Karpas-422 (cell line): Measurements from ENCODE around the gene ADCY6. TPM values are rescaled to one million over a fixed set of nuclear protein-coding genes. Genes with fewer than 3 reads are reported as not detected.

ENCODE experiments used
- DNase-seq: peaks from one replicate; pipeline ENCODE4 v3.0.0-alpha.2; 2015
- H2AFZ ChIP-seq: fragments of 200-600 bp; sonication (generic); 2 replicates; pipeline ENCODE4 v1.6.1; 2014; ENCODE audit warnings: antibody characterized with exemption, low read length, mixed read lengths
- H3K27ac ChIP-seq: fragments of 200-600 bp; sonication (generic); 2 replicates; pipeline ENCODE4 v1.5.1; 2014; ENCODE audit warnings: mild to moderate bottlenecking, low read length, moderate library complexity
- H3K27me3 ChIP-seq: fragments of 200-600 bp; sonication (generic); 2 replicates; pipeline ENCODE4 v1.6.1; 2014; ENCODE audit warnings: low read length, mixed read lengths
- H3K36me3 ChIP-seq: fragments of 200-600 bp; sonication (generic); 2 replicates; pipeline ENCODE4 v1.6.1; 2014; ENCODE audit warnings: low read length, mixed read lengths; ENCODE audit not compliant: insufficient read depth
- H3K4me1 ChIP-seq: fragments of 200-600 bp; sonication (generic); 2 replicates; pipeline ENCODE4 v1.6.1; 2014; ENCODE audit warnings: mild to moderate bottlenecking, low read length, mixed read lengths
- H3K4me2 ChIP-seq: fragments of 200-600 bp; sonication (generic); 2 replicates; pipeline ENCODE4 v1.6.1; 2014; ENCODE audit warnings: low read length, low read depth, mild to moderate bottlenecking; ENCODE audit not compliant: poor library complexity, severe bottlenecking
- H3K4me3 ChIP-seq: fragments of 200-600 bp; sonication (generic); 2 replicates; pipeline ENCODE4 v1.5.1; 2014; ENCODE audit warnings: mild to moderate bottlenecking, antibody characterized with exemption, low read length, mixed read lengths
- H3K79me2 ChIP-seq: fragments of 200-600 bp; sonication (generic); 2 replicates; pipeline ENCODE4 v1.6.1; 2014; ENCODE audit warnings: mild to moderate bottlenecking, low read length, mixed read lengths
- H3K9ac ChIP-seq: fragments of 200-600 bp; sonication (generic); 2 replicates; pipeline ENCODE4 v1.6.0; 2014; ENCODE audit warnings: low read length
- H3K9me2 ChIP-seq: fragments of 200-600 bp; sonication (generic), shearing (Covaris generic); replicated peaks from 2 replicates; pipeline ENCODE4 v1.6.0; 2014; ENCODE audit warnings: mild to moderate bottlenecking, low read length, moderate library complexity; ENCODE audit not compliant: insufficient read depth
- H3K9me3 ChIP-seq: fragments of 300-700, 200-600 bp; sonication (generic); 2 replicates; pipeline ENCODE4 v1.6.1; 2014; ENCODE audit warnings: low read length, mixed read lengths
- H4K20me1 ChIP-seq: fragments of 200-600 bp; sonication (generic); 2 replicates; pipeline ENCODE4 v1.6.1; 2014; ENCODE audit warnings: mild to moderate bottlenecking, antibody characterized with exemption, low read length, low read depth; ENCODE audit not compliant: insufficient read depth
- total RNA-seq: library from RNA; depleted of rRNA; stranded (reverse); fragments of >200 nt; shearing (Covaris generic); gene quantifications from 2 replicates; pipeline ENCODE4 v1.2.3, GENCODE V29; 2014; ENCODE audit warnings: low replicate concordance

ADCY6 gene
- total RNA-seq, 1 experiment from 2014 or later, result not detected

- no peaks in the 10 kb centered on the region for H3K79me2 ChIP-seq
- H3K4me3 ChIP-seq, result no peak overlapping the region
- no peaks in the 10 kb centered on the region for H4K20me1 ChIP-seq
- H3K27me3 ChIP-seq, result no peaks in the 10 kb centered on the region
- H3K27ac ChIP-seq, result no peak overlapping the region
- DNase-seq, result peak; percentile 79
- no peak overlapping the region for H3K4me2 ChIP-seq
- H3K36me3 ChIP-seq, result no peaks in the 10 kb centered on the region
- no peaks in the 10 kb centered on the region for H3K9me3 ChIP-seq
- H2AFZ ChIP-seq, result no peak overlapping the region
- H3K9me2 ChIP-seq, result no peaks in the 10 kb centered on the region
- no peak overlapping the region for H3K9ac ChIP-seq
- peaks cover 6% of the 10 kb centered on the region; the same call in 1 of the 2 replicates for H3K4me1 ChIP-seq
These were observed 6.9 kb upstream of the ADCY6 start for GRCh38 chr12:48795550-48796455.

- H4K20me1 ChIP-seq, result no peaks in the 10 kb centered on the region
- no peaks in the 10 kb centered on the region for H3K79me2 ChIP-seq
- H2AFZ ChIP-seq, result 0 out of 2 replicates have a peak overlapping the region, but pooled peaks have one; percentile 58
- no peak overlapping the region for H3K4me2 ChIP-seq
- no peaks in the 10 kb centered on the region for H3K27me3 ChIP-seq
- peak; percentile 55 for DNase-seq
- H3K4me3 ChIP-seq, result no peak overlapping the region
- H3K27ac ChIP-seq, result no peak overlapping the region
- H3K9me3 ChIP-seq, result no peaks in the 10 kb centered on the region
- H3K4me1 ChIP-seq, result peaks cover 6% of the 10 kb centered on the region; the same call in 1 of the 2 replicates
- no peaks in the 10 kb centered on the region for H3K36me3 ChIP-seq
- H3K9me2 ChIP-seq, result no peaks in the 10 kb centered on the region
- no peak overlapping the region for H3K9ac ChIP-seq
These were observed 6.0 kb upstream of the ADCY6 start for GRCh38 chr12:48794870-48795269.

- Histone ChIP-seq H3K36me3 (no peaks in the 10 kb centered on the region), H3K9me3 (no peaks in the 10 kb centered on the region), H3K27ac (no peak overlapping the region), H3K27me3 (no peaks in the 10 kb centered on the region), H3K4me3 (no peak overlapping the region), H2AFZ (no peak overlapping the region), H3K4me2 (no peak overlapping the region), H3K79me2 (no peaks in the 10 kb centered on the region), H3K9me2 (no peaks in the 10 kb centered on the region), H3K4me1 (peaks cover 6% of the 10 kb centered on the region; the same call in 1 of the 2 replicates), H4K20me1 (no peaks in the 10 kb centered on the region), H3K9ac (no peak overlapping the region)
- DNase-seq, result no peak
These were observed 4.8 kb upstream of the ADCY6 start for GRCh38 chr12:48793696-48794095.

GRCh38 chr12:48789858-48790326 lies 1.0 kb upstream of the ADCY6 start:
- no peak overlapping the region for H3K9ac ChIP-seq
- no peaks in the 10 kb centered on the region for H3K79me2 ChIP-seq
- no peaks in the 10 kb centered on the region for H3K27me3 ChIP-seq
- H3K36me3 ChIP-seq, result no peaks in the 10 kb centered on the region
- H3K4me2 ChIP-seq, result no peak overlapping the region
- DNase-seq, result no peak
- H2AFZ ChIP-seq, result no peak overlapping the region
- H3K9me2 ChIP-seq, result no peaks in the 10 kb centered on the region
- no peaks in the 10 kb centered on the region for H3K9me3 ChIP-seq
- H3K4me3 ChIP-seq, result no peak overlapping the region
- H3K27ac ChIP-seq, result no peak overlapping the region
- peaks cover 2% of the 10 kb centered on the region; the same call in 1 of the 2 replicates for H3K4me1 ChIP-seq
- no peaks in the 10 kb centered on the region for H4K20me1 ChIP-seq

GRCh38 chr12:48788524-48788853 lies 400 bp downstream of the ADCY6 start:
- Histone ChIP-seq H3K27ac (no peak overlapping the region), H4K20me1 (no peaks in the 10 kb centered on the region), H3K79me2 (no peaks in the 10 kb centered on the region), H3K4me1 (no peaks in the 10 kb centered on the region), H3K4me3 (no peak overlapping the region), H3K4me2 (no peak overlapping the region), H3K9ac (no peak overlapping the region), H3K9me2 (no peaks in the 10 kb centered on the region), H3K27me3 (no peaks in the 10 kb centered on the region), H3K9me3 (no peaks in the 10 kb centered on the region), H2AFZ (no peak overlapping the region), H3K36me3 (no peaks in the 10 kb centered on the region)
- DNase-seq, result no peak

GRCh38 chr12:48787791-48788523 lies 932 bp downstream of the ADCY6 start:
- Histone ChIP-seq H3K4me2 (no peak overlapping the region), H3K79me2 (no peaks in the 10 kb centered on the region), H2AFZ (no peak overlapping the region), H3K9ac (no peak overlapping the region), H3K9me3 (no peaks in the 10 kb centered on the region), H3K9me2 (no peaks in the 10 kb centered on the region), H3K4me3 (no peak overlapping the region), H3K27ac (no peak overlapping the region), H3K4me1 (no peaks in the 10 kb centered on the region), H3K36me3 (no peaks in the 10 kb centered on the region), H4K20me1 (no peaks in the 10 kb centered on the region), H3K27me3 (no peaks in the 10 kb centered on the region)
- DNase-seq, result no peak

- DNase-seq, result no peak
- Histone ChIP-seq H3K9ac (no peak overlapping the region), H3K27me3 (no peaks in the 10 kb centered on the region), H3K4me3 (no peak overlapping the region), H3K79me2 (no peaks in the 10 kb centered on the region), H2AFZ (no peak overlapping the region), H3K4me2 (no peak overlapping the region), H3K36me3 (no peaks in the 10 kb centered on the region), H3K4me1 (no peaks in the 10 kb centered on the region), H3K9me3 (no peaks in the 10 kb centered on the region), H4K20me1 (no peaks in the 10 kb centered on the region), H3K27ac (no peak overlapping the region), H3K9me2 (no peaks in the 10 kb centered on the region)
These were observed 2.0 kb downstream of the ADCY6 start for GRCh38 chr12:48786591-48787544.
